Pulmonary artery endothelial cell (primary cell): ENCODE measurements around the gene RGS14. TPM values are rescaled to one million over a fixed set of nuclear protein-coding genes. Genes with fewer than 3 reads are reported as not detected.
A peak's percentile ranks its signal among the peaks of the same experiment; 100 is the strongest.
"Not testable (repeated sequence)": the region's sequence is repeated elsewhere in the genome, so short reads cannot be mapped to it uniquely, and the experiment has no call there.

Experiments used
- DNase-seq: peaks from one replicate; pipeline ENCODE4 v3.0.0-alpha.2; 2011; ENCODE audit warnings: low read depth, low spot score
- total RNA-seq: library from RNA; depleted of rRNA; stranded (reverse); fragments of >200 nt; gene quantifications from 2 replicates; pipeline ENCODE4 v1.2.3, GENCODE V29; 2014

Gene RGS14
- total RNA-seq, 1 donor from 2014 or later, result 7.3 TPM

DNA sequence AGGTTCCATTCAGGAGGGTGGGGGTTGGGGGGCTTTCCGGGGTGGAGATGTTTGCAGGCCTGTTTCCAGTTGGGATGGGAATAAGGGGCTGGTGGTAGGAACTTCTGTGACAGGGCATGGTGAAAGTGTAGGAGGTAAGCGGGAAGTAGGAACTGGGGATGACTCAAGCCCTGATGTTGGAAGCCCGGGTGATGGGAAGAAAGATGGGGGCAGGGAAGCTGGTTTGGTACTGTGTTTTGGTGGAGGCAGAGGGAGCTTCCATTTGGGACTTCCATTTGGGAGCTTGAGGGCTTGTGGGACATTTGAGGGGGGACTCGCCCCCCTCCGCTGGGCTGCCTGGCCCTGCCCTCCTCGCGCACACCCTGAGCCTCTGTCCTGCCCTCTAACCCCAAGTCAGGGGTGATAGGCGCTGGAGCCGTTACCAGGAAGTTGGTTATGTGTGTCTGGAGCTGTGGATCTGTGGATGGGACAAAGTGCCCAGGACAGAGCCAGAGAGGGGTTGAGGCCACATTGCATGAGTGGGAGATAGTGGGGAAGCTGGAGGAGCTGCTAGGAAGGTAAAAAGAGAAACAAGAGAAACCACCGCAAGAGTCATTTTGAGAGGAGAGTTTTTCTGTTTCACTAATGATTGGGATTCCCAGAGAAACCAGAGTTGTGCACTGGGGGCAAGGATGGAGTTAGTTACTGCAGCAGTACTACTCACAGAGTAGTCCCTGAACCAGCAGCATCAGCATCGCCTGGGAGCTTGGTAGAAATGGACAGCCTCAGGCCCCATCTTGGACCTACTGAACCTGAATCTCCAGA, 6.6 kb downstream of the RGS14 start:
- DNase-seq, result no peak

DNA sequence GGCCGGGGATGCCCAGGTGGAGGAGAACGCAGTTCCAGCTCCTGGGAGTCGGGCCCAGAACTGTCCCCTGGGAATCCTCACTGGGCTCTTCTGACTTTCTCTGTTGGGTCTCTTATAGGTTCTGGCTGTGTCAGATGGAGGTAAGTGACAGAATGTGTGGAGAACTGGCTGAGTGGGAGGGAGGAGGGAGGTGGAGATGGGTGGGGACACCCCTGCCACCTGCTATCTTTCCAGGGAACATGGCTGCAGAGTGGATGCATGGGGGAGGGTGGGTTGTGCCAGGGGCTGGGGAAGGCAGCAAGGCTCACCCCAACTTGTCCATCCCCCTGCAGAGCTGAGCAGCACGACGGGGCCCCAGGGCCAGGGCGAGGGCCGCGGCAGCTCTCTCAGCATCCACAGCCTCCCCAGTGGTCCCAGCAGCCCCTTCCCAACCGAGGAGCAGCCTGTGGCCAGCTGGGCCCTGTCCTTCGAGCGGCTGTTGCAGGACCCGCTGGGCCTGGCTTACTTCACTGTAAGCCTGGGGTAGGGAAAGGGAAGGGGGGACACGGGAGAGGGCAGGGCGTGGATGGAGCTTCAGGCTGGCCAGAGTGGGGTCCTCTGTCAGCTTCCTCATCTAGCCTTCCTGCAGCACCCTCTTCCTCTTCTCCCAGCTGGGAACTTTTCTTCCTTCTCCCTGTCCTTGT, 8.3 kb downstream of the RGS14 start:
- DNase-seq, result no peak

DNA sequence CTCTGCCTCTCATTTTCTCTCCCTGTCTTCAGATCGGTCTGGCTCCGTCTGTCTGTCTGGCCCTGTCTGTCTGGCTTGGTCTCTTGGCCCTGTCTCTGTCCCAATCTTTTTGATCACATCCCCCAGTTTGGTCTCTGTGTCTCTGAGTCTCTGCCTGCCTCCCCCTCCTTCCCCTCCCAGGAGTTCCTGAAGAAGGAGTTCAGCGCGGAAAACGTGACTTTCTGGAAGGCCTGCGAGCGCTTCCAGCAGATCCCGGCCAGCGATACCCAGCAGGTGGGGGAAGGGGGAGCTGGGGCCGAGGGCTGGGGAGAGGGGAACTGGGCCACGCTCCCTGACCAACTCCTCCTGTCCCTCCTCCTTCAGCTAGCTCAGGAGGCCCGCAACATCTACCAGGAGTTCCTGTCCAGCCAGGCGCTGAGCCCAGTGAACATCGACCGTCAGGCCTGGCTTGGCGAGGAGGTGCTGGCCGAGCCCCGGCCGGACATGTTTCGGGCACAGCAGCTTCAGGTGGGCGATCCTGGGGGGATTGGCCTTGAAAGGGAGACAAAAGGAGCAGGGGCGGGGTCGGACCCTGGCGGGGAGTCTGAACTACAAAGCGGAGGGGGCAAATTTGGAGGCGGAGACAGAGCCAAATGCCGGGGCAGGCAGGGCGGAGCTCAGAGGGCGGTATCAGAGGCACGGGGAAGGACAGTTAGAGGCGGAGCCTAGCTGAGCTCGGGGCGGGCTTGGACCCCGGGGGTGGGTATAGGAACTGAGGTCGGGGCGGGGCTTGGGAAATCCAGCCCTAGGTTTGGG, 9.0 kb downstream of the RGS14 start:
- DNase-seq, result peak; percentile 39

DNA sequence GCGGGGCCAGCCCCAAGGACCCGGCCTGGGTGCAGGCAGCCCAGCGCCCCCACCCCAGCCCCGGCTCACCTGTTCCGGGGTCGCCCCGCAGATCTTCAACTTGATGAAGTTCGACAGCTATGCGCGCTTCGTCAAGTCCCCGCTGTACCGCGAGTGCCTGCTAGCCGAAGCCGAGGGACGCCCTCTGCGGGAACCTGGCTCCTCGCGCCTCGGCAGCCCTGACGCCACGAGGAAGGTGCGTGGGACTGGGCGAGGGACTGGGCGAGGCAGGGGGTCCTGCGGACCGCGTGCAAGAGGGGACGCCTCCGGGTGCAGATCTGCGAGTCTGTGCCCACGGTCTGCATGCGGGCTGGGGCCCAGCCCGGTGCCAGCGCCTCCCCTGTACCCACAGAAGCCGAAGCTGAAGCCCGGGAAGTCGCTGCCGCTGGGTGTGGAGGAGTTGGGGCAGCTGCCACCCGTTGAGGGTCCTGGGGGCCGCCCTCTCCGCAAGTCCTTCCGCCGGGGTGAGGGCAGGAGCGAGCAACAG, 9.7 kb downstream of the RGS14 start:
- DNase-seq, result no peak

DNA sequence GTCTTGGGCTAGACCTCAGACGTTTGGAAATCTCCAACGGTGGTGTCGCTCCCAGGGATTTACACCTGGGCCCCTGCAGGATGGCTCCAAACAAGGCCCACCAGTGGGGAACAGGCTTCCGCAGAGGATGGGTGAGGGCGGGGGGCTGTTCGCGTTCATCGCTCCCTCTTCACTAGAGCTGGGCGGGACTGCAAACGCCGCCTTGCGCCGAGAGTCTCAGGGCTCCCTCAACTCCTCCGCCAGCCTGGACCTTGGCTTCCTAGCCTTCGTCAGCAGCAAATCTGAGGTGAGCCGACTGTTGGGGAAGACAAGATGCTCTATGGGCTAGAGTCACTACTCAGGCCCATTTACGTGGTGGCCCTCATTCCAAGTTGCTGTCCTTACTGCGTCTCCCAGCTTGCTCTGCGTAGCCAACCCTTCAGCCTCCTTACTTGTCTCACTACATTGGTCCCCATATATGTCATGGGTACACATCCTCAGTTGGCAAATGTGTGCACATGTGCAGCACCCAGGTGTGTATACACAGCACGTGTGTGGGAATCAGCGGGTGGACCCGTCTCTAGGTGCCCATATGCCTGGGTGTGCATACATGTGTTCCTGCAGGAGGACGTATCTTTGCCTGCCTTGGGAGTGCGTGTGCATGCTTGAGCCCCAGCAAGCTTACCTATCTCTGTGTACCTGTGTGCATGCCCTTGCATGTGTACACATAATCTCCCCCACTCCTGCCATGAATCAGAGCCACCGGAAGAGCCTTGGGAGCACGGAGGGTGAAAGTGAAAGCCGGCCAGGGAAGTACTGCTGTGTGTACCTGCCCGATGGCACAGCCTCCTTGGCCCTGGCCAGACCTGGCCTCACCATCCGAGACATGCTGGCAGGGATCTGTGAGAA, 10.5 kb downstream of the RGS14 start:
- no peak for DNase-seq

DNA sequence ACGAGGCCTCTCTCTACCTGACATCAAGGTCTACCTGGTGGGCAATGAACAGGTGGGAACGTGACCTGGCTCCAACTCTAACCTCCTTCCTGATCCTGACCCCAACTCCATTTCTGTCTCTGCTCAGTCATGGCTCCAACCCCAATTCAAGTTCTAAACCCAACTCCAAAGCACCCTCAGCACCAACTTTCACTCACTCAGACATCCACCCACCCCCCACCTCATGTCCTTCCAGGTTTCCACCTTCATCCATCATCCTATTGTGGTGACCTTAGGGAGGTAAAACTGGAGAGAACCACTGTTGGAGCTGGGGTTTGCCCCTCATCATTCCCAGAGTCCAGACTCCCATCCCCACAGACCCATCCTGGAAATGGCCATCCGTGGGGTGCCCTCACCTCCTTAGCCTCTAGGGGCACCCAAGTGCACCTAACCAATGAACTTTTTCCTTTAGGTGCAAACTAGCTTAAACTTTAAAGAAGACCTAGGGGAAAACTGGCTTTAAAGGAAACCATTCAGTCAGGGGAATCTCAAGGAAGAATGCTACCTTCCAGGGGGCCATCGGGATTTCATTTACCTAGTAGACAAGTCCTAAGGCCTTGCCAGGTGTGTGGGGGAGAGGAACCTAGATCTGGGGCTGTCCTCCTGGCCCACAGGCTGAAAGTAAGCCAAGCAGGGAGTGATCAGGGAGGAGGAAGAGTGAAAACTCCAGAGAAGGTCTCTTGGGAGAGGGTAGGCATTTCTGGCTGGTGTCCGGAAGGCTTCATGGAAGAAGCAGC, 11.3 kb downstream of the RGS14 start:
- no peak for DNase-seq

DNA sequence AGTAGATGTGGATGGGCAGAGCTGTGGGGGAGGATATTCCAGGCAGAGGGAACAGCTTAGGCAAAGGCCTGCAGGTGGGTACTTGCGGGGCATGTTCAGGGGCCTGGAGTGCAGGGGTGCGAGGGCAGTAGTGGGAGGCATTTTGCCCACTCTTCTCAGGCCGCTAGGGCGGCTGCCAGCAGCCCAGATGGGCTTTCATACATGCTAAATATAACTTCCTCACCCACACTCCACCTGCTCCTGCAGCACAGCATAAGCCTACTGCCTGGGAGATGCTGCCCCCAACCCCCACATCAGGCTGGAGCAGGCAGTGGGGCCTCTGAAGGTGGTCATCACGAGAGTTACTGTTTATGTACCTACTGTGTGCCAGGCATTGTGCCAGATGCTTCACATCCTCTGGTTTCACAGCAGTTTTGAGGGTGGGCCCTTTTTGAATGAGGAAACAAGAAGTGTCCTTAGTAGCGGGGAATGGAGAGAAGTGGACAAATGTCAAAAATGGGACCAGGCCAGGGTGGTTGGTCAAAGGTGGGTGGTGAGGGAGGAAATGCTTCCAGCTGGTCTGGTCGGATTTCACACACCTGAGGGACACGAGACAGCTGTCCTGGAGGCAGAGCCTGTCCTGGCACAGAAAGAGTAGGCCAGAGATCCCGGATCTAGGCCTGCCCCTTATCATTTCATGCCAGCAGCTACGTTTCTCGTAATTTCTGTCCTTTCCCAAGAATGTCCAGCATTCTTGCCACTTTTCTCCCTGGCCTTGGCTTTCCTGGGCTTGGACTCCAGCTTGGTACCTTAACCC, 12.1 kb downstream of the RGS14 start:
- no peak for DNase-seq

DNA sequence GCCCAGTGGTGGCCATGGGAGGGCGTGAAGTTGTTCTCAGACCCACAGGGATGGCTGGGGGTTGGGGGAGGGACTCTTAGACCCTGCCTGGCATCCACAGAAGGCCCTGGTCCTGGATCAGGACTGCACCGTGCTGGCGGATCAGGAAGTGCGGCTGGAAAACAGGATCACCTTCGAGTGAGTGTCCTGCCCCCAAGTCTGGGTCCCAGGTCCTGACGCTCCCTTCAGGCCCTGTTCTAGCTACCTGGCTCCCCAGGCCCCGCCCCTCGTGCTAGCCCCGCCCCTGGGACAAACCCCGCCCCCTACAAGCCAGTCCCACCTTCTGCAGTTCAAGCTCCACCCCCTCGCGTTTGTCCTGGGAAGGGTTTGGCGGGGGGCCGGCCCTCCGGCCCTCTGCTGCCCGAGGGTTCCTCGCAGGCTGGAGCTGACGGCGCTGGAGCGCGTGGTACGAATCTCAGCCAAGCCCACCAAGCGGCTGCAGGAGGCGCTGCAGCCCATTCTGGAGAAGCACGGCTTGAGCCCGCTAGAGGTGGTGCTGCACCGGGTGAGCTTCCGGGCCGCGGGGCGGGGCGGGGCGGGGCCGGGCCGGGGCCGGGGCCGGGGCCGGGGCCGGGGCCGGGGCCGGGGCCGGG, 12.9 kb downstream of the RGS14 start:
- peak; percentile 65 for DNase-seq

DNA sequence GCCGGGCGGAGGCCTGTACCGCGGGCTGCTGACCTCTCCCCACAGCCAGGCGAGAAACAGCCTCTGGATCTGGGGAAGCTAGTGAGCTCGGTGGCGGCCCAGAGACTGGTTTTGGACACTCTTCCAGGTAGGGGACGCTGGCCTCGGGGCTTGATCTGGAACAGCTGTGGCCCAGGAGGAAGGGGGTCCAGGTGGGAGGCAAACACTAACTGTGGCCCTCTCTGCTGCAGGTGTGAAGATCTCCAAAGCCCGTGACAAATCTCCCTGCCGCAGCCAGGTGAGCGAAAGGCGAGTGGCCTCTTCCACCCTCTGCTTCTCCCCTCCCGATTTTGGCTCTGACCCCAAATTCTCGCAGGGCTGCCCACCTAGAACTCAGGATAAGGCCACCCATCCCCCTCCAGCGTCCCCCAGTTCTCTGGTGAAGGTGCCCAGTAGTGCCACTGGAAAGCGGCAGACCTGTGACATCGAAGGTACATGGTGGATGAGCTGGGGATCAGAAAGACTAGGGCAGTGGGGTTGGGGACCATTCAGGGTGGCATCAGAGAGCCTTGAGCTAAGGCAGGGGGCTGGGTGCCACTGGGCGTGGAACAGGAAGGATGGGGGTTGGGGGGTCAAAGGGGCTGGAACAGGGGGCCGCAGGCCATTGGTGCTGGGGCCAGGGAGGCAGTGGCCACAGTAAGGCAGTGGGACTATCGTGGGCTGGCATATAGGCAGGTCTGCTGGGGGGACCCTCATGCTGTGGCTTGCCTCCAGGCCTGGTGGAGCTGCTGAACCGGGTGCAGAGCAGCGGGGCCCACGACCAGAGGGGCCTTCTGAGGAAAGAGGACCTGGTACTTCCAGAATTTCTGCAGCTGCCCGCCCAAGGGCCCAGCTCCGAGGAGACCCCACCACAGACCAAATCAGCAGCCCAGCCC, 13.7 kb downstream of the RGS14 start:
- DNase-seq, result no peak

DNA sequence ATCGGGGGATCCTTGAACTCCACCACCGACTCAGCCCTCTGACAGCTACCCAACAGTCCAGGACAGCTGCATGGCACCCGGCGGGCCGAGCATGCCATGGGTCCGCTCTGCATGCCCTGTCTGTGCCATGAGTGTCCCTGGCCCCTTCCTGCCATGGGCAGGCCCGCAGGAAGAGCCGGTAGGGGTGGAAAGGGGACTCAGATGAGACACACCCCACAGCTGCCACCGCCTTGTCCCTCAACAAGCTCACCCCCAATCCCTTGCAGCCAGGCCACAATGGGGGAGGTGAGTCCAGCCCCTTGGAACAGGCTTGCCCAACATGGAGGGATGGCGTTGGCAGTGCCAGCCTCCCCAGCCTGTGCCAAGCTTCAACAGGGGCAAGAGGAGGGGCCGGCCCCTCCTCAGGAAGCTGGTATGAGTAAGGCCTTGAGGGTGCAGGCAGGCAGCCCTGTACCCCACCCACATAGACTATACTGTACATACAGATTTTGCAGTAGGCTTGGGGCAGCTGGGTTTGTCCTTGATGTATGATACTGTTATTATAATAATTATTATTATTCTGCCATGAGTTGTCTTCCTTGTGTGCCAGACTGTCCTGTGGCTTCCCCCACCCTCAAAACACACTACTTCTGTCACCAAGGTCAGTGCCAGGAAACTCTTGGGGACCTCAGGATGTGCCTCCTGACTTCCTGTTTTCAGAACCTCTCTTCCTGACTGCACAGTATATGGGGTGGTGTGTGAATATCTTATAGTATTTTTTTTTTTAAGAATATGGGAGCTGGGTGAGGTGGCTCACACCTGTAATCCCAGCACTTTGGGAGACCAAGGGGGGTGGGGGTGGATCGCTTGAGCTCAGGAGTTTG, 14.5 kb downstream of the RGS14 start:
- no peak for DNase-seq

DNA sequence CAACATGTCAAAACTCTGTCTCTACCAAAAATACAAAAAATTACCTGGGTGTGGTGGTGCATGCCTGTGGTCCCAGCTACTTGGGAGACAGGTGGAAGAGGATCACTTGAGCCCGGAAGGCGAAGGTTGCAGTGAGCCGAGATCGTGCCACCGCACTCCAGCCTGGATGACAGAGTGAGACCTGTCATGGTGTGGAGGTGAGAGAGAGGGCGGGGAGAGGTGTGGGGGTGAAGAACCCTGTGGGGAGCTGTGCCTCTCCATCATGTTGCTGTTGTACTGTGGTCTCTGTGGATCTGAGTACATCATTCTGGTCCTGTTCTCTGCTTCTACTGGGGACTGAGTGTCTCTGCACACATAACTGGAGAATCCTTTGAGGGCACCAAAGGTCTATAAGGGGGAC, 15.2 kb downstream of the RGS14 start:
- DNase-seq, result no peak

DNA sequence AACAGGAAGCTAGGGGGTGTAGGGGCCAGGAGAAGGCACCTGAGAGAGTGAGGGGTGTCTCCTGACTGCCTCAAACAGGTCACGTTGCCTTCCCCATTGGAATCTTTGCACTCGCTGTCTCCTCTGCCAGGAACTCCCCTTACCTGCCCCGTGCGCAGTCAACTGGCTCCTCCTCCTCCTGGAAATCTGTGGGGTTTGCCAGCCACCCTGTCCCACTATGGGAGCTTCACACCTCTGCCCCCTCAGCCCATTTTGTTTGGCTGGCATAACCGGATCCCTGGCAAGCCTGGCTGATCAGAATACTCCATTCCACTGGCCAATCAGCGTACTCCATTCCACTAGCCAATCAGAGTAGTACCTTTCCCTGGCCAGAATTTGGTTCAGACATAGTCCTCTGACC, 16.1 kb downstream of the RGS14 start:
- DNase-seq, result no peak

DNA sequence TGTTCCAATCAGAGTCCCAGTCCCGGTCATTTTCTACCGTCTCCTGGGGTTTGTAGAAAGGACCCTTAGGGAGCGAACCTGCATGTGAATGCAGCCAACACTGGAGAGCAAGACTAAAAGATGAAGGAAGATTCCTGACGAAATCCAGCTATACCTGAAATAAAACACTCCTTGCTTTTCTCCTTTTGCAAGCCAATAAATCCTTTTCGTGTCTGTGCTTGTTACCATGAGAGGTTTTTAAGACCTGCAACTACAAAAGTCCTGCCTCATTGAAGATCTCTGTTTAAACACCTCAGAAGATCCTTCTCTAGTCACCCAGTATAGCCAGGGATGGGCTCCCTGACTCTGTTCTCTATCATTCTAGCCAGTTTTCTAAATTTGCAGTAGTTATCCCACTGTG, 16.5 kb downstream of the RGS14 start:
- no peak for DNase-seq

DNA sequence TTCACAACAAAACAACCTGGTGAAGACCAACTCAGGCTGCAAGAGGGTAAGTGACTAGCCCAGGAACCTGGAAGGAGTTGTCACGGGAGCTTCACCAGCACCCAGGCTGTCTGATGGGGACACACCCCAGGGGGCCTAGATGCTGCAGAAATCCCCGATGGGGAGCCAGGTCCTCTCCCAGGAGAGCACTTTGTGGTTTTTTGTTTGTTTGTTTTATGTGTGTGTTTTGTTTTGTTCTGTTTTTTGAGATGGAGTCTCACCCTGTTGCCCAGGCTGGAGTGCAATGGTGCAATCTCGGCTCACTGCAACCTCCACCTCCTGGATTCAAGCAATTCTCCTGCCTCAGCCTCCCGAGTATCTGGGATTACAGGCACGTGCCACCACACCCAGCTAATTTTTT, 17.8 kb downstream of the RGS14 start:
- DNase-seq, result not testable (repeated sequence)

DNA sequence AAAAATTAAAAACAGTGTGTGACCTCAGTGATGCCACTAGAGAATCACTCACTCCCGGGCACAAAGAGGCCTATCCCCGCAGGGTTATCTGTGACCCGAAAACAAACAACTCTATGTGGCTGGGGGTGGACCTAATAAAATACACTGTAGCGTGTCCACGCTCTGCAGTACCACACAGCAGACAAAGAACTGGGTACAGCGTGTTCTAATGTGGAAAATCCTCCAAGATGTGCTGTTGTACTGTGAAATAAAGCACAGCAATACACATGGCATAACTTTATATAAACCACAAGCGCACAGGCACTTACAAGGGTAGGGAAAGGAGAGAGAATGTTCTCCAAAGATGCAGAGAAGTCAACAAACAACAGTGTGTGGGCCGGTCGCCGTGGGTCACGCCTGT, 18.4 kb downstream of the RGS14 start:
- DNase-seq, result no peak

DNA sequence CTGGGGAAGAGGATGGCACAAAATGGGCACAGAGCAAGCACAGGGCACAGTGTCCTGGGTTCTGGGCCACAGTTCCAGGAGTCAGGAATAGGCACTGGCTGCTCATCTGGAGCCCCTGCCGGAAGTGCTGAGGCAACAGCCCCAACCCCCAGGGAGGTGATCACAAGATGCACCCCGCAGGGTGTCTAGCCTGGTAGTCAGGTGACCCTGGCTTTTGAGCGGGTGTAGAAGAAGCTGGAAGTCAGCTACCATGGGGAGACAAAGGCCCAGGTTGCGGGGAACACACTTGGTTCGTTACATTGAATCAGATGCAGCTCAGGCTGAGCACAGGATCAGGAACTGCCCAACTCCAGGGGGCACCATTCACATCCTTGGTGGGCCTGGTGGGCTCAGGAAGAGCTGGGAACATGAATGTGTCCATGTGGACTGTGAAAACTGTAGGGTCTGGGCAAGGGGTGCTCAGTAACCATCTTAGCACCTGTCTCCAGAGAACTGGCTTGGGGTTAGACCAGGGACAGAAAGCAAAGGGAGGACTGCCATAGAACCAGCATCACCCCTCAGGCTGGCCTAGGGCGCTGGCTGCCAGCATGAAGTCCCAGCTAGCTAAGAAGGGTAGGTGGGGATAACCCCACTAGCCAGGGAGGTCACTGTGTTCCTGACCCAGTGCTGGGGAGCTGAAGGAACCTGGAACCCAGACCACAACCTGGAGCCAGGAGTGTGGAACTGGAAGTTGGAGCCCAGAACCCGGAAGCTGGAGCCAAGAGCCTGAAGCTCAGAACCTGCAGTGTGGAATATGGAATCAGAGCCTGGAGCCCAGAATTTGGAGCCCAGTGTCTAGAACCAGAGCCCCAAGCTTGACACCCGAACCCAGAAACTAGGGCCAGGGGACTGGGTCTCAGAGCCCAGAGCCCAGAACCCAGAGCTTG, 20.4 kb downstream of the RGS14 start:
- DNase-seq, result no peak
